Tracheal epithelial cell (primary cell): ENCODE results near the gene PACRGL. TPM values are rescaled to one million over a fixed set of nuclear protein-coding genes. Genes with fewer than 3 reads are reported as not detected.

Source experiments
- total RNA-seq: library from RNA; depleted of rRNA; stranded (reverse); fragments of >200 nt; gene quantifications from 2 replicates; pipeline ENCODE4 v1.2.1, GENCODE V29; 2014

PACRGL gene
- total RNA-seq = 14.1 and 20.7 TPM in 2 replicates

DNA sequence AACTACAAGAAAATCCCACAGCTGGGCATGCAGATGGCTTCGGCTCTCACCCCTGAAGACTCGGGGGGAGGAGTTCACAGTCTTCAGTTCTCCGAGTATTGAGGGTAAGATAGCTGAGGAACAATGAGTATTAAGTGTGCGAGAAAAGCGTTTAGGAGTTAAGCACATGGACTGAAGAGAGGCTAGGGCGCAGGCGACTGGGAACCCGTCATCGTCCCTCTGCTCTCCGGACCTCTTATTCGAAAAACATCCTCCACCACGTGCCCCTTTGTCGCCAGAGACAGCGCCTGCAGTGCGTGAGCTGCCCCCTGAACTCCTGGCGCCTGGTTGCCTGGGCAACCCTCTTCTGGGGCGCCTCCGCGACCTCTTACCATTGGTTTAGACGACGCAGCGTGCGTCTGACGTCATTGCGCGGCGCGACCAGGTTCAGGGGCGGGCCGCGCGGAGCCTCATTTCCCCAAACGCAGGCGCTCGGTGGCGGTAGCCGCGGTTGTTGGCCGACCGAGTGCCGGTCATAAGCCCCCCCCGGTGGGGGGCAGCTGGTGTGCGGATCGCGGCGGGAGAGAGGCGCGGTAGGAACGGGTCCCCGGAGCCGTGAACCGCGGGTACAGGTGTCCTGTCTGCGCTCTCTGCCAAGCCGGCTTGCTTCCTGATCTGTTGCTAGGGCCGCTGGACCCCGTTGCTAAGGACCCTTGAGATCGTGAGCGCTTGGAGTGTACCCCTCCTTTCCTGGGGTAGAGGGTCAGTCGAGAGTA lies at the start of gene PACRGL:
TSS of gene PACRGL (plus strand) at position 452 of the 755 bp plus-strand sequence. CDS start 4,024 bp downstream, outside the sequence.

